ENCODE data around the gene ITGA8.
"Not testable (repeated sequence)": the region's sequence is repeated elsewhere in the genome, so short reads cannot be mapped to it uniquely, and the experiment has no call there.

Gene ITGA8

DNA sequence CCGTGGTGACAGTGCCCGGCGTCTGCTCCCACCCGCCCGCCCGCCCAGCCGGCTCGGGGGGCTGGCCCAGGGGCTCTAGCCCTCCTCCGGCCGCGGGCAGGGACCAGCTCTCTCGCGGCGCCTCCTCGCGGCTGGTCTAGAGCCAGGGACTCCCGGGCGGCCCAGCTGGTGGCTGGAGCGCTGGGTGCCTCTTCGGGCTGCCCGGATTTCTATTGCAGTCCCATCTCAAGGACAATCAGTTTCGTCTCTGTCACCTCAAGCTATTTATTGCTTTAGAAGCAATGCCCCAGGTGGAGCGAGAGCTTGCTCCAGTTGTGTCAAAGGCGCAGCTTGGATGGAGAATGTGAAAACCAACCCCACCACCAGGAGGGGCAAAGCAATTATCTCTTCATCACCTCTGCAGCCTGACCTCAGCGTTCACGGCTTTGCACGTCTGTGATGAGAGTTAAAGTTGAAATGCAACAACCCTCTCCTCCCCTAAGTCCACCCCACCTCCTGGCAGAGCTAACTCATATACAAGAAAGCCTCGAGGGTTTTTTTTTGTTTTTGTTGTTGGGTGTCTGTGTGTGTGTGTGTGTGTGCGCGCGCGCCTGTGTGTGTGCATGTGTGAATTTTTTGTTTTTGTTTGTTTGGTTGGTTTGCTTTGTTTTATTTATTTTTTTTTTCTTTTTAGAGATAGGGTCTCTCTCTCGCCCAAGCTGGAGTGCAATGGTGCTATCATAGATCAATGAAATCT is at the start of gene ITGA8:
TSS of gene ITGA8 (minus strand) at position 24 of the 736 bp plus-strand sequence. CDS start 151 bp downstream, outside the sequence.
- DNase-seq (ENCODE audit: low read depth, low spot score): no peak

DNA sequence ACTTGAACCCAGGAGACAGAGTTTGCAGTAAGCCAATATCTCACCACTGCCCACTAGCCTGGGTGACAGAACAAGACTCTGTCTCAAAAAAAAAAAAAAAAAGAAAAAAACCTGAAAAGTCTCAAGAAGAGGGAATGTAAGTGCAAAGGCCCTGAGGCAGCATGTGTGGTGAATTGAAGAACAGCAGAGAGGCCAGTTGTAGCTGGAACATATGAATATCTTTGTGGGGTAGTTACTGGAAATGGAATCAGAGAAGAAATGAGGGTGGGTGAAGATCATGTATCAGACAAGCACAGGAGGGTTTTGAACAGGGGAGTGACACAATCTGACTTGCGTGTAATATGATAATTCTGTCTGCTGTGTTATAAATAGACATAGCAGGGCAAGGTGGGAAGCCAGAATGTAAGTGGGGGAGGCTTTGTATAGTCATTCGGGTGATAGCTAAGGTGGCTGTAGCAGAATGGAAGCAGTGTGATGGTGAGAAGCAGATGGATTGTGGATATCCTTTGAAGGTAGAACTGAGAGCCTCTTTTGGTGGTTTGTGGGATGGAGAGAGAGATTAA is 45.3 kb upstream of the ITGA8 start:
- no peak for DNase-seq (ENCODE audit: low read depth, low spot score)

DNA sequence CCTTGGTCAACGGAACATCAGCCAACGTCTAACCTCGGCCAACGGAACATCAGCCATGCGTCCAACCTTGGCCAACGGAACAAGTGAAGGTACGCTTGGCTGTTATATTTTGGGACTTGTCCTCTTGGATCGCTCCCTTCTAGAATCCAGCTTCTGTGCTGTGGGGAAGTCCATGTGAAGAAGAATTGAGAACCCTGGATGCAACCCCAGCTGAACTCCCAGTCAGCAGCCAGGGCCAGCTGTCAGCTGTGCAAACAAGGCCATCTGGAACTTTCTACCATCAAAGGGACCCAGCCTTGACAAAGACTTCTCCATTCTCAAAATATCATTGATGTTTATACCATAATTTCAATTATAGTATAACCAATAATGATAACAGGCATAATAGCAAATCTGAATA is 43.3 kb upstream of the ITGA8 start:
- DNase-seq (ENCODE audit: low read depth, low spot score): no peak

DNA sequence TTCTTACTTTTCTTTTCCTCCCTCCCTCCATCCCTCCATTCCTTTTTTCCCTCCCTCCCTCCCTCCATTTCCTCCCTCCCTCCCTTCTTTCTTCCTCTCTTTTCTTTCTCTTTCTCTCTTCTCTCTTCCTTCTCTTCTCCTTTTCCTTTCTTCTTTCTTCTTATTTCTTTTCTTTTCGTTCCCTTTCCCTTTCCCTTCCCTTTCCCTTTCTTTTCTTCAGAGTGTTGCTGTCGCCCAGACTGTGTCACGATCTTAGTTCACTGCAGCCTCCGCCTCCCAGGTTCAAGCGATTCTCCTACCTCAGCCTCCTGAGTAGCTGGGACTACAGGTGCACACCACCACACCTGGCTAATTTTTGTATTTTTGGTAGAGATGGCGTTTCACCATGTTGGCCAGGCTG is 42.5 kb upstream of the ITGA8 start:
- not testable (repeated sequence) for DNase-seq (ENCODE audit: low read depth, low spot score)

DNA sequence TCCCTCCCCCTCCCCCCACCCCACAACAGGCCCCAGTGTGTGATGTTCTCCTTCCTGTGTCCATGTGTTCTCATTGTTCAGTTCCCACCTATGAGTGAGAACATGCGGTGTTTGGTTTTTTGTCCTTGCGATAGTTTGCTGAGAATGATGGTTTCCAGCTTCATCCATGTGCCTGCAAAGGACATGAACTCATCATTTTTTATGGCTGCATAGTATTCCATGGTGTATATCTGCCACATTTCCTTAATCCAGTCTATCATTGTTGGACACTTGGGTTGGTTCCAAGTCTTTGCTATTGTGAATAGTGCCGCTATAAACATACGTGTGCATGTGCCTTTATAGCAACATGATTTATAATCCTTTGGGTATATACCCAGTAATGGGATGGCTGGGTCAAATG is 41.5 kb upstream of the ITGA8 start:
- not testable (repeated sequence) for DNase-seq (ENCODE audit: low read depth, low spot score)

DNA sequence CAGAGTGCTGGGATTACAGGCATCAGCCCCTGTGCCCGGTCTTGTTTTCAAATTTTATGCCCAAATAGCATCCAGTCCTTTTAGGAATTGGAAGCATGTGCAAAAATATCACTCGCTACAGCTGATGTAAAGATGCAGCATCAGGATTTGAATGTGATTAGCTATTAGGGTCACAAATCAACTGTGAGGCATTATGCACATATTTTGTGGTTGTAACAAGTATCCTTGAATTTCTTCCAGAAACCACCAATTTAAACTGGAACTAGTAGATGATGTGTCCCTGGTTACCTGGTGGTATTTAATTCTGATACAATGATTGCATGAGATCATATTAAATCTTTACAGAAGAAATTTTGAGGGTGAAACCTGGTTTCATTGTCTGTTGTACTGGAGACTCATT is 41.0 kb upstream of the ITGA8 start:
- DNase-seq (ENCODE audit: low read depth, low spot score): no peak

DNA sequence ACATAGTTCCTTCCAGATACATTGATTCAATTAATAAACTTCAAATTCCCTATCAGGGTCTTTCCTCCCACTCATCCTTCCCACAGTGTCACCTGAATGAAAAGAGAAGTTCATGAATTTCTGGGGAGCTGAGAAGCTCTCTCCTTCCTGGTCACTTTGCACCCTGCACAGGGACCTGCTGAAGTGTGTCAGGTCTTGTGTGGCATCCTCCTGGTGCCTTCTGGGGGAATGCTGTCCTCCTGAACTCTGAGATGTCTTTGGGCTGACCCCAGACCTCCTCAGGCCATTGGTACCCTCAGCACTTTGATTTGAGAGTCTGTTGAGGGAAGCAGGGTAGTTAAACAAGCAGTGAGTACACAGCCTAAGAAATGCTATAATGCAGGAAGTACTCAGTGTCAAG is 39.5 kb upstream of the ITGA8 start:
- DNase-seq (ENCODE audit: low read depth, low spot score): no peak

DNA sequence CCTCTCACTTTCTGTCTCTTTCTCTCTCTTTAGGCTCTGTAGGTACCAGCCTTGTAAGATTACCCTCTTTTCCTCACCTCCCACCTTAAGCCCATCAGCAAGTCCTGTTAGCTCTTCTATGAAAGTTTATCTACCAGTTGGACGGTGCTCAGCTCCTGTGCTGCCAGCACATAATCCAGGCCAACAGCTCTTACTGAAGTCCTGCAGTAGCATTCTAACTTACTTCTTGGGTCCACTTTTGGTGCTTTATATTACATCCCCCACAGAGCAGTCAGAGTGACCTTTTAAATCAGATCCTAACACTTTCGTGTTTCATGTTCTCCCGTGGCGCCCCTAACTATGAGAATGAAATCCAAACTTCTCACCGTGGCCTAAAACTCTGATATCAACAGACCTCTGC is 38.9 kb upstream of the ITGA8 start:
- no peak for DNase-seq (ENCODE audit: low read depth, low spot score)

DNA sequence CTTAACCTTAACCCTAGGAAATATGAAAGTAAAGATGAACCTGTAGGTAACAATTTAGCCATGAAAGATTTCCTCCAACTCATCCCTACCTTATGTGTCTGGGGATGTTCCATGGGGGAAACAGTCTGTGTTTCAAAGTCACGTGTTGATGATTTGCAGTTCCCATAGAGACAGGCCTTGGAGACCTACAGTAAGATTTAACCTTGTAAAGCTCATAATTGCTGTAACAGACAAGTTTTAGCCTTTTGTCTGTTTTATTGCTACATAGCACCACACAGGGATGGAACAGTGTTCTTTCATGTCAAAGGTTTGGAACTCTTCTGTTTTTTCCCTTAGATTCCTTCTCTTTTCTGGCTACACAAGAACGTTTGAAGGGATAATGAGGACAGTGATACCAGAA is 35.2 kb upstream of the ITGA8 start:
- DNase-seq (ENCODE audit: low read depth, low spot score): no peak

DNA sequence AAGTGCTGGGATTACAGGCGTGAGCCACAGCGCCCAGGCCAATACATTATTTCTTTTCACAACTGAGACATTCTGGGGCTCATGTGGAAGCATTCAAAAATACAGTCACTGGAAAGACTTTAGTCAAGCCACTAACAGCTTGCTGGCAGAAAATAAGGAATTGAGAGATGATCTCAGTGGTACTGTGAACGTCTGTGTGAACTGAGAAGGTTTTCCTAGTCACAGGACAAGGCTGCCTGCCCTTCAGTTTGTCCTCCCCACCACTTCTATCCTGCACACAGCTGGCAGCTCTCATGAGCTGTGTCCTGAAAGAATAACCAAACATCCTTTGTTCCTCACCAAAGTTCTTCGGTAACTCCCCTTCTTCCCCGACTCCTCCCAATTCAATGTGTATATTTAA is 31.3 kb upstream of the ITGA8 start:
- no peak for DNase-seq (ENCODE audit: low read depth, low spot score)

DNA sequence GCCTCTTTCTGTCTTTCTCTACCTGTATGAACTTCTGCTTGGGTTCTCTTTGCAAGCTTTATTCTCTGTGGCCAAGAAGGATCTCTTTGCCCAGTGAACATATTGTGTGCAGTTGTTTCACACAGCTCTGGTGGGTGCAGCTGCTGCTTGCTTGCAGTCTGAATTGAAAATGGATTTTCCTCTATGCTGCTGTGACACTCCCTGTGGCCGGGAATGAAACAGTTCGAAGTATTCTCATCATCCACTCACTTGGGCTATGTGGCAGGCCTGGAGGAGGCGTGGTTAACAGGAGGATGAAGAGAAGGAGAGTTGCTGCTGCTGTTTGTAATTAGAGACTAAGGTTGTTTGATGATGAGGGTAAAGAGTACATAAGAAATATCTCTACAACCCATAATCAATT is 28.4 kb upstream of the ITGA8 start:
- no peak for DNase-seq (ENCODE audit: low read depth, low spot score)

DNA sequence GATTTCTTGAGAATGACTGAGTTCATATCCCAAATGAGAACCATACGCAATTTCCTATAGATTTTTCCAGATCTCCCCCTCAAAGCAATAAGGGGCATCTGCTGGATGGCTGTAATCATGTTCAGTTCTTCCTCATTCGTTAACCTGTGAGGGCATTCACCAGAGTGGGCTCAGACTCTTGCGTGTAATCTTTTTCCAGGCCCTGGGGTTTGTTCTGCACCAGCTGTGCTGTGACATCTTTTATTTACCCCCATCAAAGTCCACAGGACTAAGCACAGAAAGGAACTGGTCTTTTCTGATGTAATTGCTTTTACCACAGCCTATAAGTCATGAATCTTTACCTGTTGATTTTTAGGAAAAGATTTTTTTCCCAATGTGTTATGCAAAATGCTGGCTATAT is 27.9 kb upstream of the ITGA8 start:
- DNase-seq (ENCODE audit: low read depth, low spot score): no peak

DNA sequence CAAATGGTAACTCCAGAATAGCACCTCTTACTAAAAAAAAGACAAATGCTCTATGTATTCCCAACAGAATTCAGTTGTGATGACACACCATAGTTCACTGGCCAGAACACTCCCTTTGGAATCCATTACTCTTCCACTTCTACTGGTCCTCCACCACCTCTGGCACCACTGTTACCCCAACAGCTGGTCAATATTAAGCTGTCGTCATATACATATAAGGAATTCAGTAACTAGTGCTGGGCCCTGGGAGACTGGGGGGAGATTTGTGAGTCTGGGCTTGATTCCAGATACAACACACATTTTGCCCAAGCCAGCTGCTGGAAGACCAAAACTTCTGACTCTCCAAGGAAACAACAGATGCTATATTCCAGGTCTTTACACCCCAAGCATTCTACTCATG is 26.0 kb upstream of the ITGA8 start:
- peak; percentile 20 for DNase-seq (ENCODE audit: low read depth, low spot score)

DNA sequence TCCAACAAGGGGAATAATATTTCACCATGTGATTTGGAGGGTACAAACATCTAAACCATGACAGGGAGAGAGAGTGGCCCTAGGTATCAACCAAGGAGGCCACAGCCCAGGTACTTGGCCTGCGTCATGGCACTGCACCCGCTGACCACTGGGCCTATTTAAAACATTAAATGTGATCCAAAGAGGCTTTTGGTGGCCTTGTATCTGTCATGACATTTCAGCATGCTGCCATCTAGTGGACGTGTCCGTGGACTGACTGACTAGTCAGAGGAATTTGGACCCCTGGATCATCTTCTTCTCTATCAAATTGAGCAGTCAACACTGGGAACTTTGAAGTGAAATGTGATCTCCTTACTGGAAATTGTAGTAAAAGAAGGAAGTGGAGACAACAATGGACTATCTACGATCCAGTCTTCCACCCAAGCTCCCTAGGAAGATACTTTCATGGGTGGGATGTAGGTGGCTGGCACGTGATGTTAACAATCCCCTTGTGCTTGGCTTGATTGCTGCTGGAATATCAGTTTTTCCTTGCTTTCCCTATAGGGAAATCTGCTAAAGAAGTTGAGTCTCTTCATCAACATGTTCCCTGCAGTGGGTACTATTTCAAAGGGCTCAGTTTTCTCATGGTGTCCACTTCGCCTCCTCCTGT is 24.6 kb upstream of the ITGA8 start:
- DNase-seq (ENCODE audit: low read depth, low spot score): no peak

DNA sequence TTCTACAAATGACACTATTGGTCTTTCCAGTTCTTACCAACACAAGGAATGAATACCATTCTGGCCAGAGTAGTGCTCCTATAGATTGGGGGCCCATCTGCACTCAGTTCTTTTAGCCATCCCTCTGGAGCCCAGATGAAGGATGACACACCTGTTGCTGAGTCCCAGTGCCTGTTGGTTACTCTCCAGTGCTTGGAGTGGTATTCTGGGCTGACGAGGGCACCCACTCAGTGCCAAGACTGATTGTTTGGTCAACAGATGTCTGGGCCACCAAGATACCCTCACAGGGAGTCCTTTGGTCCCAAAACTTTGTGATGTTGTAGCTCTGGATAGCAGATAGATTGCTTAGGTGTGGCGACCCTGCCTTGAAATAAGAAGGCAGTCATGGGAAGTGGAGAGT is 23.7 kb upstream of the ITGA8 start:
- no peak for DNase-seq (ENCODE audit: low read depth, low spot score)

DNA sequence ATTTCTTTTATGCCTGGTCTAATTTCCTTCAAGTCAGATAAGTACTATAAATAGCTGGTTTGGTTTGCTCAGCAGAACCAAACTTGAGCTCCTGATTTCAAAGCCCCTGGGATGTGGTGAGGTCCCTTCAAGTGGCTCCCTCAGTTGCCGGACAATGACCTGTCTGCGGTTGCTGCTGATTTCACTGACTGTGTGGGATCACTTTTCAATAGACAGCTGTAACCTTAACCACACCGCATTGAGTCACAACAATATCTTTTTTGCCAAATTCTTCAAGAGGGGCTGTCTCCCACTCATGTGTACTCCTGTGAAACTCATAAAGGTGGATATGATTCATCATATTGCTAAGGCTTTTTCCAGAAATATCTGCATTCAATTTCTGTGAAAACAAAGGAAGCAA is 23.1 kb upstream of the ITGA8 start:
- DNase-seq (ENCODE audit: low read depth, low spot score): no peak

DNA sequence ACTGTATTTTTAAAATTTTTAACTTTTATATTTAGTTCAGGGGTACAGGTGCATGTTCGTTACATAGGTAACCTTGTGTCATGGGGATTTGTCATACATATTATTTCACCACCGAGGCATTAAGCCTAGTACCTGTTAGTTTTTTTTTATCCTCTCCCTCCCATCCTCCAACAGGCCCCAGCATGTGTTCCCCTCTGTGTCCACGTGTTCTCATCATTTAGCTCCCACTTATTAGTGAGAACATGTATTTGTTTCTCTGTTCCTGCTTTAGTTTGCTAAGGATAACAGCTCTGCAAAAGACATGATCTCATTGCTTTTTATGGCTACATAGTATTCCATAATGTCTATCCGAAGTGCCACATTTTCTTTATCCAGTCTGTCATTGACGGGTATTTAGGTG is 22.4 kb upstream of the ITGA8 start:
- no peak for DNase-seq (ENCODE audit: low read depth, low spot score)

DNA sequence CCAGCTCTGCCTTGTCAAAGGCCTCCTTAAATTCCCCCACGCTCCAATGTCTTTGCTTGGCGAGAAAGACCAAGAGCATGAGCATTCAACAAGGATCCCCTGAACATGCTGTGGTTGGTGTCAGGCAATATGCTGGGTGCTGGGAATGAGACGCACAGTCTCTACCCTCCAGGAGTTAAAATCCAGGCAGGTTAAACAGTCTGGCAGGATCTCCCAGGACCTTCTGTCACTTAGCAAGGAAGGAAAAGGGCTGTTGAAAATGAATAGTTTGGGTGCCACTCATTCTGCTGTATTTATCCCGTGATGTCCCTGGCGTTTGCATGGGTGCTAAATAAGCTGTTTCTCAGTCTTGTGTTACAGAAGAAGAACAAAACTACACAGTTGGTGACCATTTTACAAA is 21.9 kb upstream of the ITGA8 start:
- DNase-seq (ENCODE audit: low read depth, low spot score): no peak

DNA sequence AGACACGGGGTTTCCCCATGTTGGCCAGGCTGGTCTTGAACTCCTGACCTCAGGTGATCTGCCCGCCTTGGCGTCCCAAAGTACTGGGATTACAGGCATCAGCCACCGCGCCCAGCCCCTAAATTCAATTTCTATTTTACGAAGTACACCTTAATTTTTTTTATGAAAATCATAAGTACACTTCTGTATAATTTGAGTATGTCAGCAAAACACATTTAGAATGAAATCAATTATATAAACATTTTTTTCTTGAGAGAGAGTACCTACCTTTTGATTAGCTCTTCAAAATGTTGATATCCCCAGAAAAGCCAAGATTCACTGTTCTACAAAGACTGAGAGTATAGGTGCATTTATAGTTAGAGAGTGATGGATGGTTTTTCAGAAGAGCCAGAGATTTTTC is 20.5 kb upstream of the ITGA8 start:
- DNase-seq (ENCODE audit: low read depth, low spot score): no peak

DNA sequence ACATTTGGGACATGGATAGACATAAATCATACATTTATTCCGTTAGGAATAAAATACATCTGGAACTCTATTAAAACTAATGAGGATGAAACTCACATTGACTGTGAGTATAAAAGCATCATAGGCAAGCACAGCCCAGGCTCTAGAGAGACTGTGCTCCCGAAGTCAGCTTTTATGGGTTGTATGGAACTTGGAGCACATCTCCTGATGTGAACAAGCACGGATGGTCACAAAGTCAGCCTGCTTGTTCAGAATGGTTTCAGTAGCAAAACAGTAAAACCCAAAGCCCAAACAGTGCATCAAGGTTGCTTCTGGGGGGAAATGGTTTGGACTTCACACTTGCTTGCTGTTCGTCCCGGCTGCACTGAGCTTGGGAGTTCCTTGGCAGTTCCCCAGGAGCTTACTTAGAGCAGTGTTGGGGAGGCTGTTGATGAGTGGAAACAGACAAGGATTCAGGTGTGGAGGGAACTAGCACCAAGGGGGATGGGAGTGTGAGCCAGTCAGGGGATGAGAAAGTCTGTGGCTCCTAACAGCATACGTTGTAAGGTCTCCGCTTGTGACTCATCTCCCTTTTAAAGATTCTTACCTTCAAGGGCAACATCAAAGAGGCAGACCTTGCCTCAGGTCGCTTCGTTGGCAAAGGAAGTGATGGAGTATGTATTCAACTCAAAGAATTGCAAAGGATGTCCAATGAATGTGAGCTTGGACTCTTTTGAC is 19.7 kb upstream of the ITGA8 start:
- DNase-seq (ENCODE audit: low read depth, low spot score): no peak

DNA sequence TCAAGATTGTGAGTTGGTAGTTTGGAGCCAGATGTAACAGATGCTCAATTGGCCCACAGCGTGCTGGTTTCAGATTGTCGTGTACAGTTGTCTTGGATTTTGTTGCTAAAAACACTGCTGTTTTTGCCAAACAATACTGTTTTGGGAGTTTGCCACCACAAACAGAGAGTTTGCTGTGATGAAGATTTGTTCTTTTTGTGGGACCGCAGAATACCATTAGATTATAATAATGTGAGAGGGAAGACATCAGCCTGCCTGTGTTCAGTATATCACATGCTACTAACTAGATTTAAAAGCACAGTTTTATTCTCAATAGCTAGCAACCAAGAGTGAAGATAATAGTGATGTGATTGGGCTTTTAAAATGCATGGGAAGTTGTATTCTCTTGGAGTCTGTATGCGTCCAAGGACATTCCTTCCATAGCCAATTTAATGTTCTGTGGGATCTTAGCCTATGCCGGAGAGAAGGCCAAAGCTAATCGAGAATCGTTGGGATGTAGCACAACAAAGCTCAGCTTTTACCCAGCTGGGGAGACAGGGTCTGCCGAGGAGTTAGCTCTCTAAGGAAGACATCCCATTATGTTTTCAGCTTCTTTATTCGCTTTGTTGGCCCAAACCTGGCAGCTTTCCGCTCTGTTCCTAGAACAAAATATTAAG is 18.7 kb upstream of the ITGA8 start:
- DNase-seq (ENCODE audit: low read depth, low spot score): peak; percentile 38

DNA sequence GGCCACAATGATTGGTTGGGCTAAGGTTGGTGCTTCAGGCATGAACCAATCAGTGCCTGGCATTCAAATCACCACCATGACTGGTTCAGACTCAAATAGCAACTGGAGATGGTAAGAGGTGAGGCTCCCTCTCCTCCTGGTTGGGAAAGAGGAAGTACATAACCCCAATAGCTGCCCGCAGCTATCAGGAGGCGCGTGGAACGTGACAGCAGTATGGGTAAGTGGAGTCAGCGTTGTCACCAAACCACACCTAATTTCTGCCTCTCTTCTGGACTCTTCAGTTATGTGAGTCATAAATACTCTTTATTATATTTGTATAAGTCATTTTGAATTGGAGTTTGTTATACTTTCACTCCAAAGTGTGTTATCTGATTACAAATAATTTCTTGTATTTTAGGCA is 17.9 kb upstream of the ITGA8 start:
- no peak for DNase-seq (ENCODE audit: low read depth, low spot score)

Data from brain pericyte (primary cell).